ENCODE measurements around the gene RASA4B. TPM values are rescaled to one million over a fixed set of nuclear protein-coding genes. Genes with fewer than 3 reads are reported as not detected.
A peak's percentile ranks its signal among the peaks of the same experiment; 100 is the strongest.

The RASA4B gene
- total and polyA plus RNA-seq, 9 of the 15 experiments (the other 6 are each of a cell fraction or from before 2014, with no cell fraction given) = 0.01 to 2.9 (median 1.5) TPM; not detected in 1

DNA sequence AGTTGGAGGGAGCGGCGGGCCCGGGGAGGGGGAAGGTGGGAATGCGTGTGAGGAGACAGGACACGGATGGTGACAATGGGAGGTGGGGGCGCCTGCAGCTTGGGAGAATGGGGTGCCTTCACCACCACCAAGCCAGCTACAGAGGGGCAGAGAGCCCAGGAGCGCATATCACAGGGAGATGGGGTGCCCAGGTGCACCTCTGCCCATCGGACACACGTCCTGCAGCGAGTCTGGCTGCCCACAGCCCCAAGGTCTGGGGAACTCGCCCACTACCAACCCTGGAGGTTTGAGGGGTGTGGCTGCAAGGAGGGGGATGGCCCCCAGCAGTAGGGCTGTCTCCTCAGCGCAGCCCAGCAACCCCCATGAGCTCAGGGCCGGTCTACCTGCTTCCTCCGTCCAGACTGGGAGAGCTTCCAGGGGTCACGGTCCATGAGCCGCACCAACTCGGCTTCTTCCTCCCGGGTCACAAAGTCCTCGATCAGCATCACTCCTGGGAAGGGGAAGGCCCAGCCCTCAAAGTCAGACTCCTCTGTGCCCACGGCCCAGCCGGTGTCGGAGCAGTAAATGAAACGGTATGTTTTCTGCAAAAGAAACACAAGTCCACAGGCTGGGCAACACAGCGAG is 58.2 kb downstream of the RASA4B start:
- BruUV-seq (replicated peaks) = no TSS peak
- H3K9me1 ChIP-seq (ENCODE audit: control insufficient read depth, insufficient read depth, low read length) = peaks cover 3% of the 10 kb centered on the region
- intact Hi-C loops (cut with micrococcal nuclease) (no loop called here), in situ Hi-C loops (cut with MboI) (loop anchor here (25.0 kb wide), 2 partner anchors 103 to 203 kb away; partner anchors contain the start of genes POLR2J2, POLR2J3, SPDYE2 and SPDYE2B)
- peak overlapping the region in 1 of 2 experiments; percentile 57; a peak in 2 of 4 replicates for H3K9ac ChIP-seq (ENCODE audit: insufficient read depth in 1 of 2, low read depth in 2 of 2, low read length in 2 of 2)
- peaks cover 3 to 38% of the 10 kb centered on the region in 2 experiments; a peak in 3 of 5 replicates for H3K4me1 ChIP-seq (replicated peaks in 1 of 2; ENCODE audit: control insufficient read depth in 2 of 2, insufficient read depth in 2 of 2, low read length in 2 of 2)
- H3K27me3 ChIP-seq (ENCODE audit: control insufficient read depth in 2 of 2, insufficient read depth in 2 of 2, low read length in 2 of 2) = no peaks in the 10 kb centered on the region
- no peaks in the 10 kb centered on the region for H3K9me3 ChIP-seq (replicated peaks; ENCODE audit: control insufficient read depth, insufficient read depth, low read depth, low read length)
- H3K79me2 ChIP-seq (ENCODE audit: control insufficient read depth, insufficient read depth, low read length) = peaks cover 29% of the 10 kb centered on the region
- H4K20me1 ChIP-seq (replicated peaks; ENCODE audit: control insufficient read depth, insufficient read depth, low read length) = no peaks in the 10 kb centered on the region
- H3K27ac ChIP-seq (ENCODE audit: extremely low read depth, low read depth, low read length) = no peak overlapping the region
- TF ChIP-seq ILK (tag; IDR thresholded peaks at IDR 0.05; ENCODE audit: borderline replicate concordance, low read depth) (no peak), POLR2G (IDR thresholded peaks at IDR 0.05; ENCODE audit: low read depth, low read length) (peak; percentile 42), CHD2 (IDR thresholded peaks at IDR 0.05; ENCODE audit: low read depth, low read length) (no peak), CHCHD3 (CRISPR knock-in tag; IDR thresholded peaks at IDR 0.05) (no peak), ESRRA (IDR thresholded peaks at IDR 0.05; ENCODE audit: borderline replicate concordance, low read depth) (no peak)
- FAIRE-seq = no peak
- no peak overlapping the region for H3K4me3 ChIP-seq
- CTCF ChIA-PET (ENCODE audit: low intra/inter-chr PET ratio) = no interaction called here
- no peak for ATAC-seq
- 90% methylated on average over 20 of the region's 24 CpGs for WGBS (ENCODE audit: insufficient coverage, low coverage, missing lambda C conversion rate)
- H3K36me3 ChIP-seq (ENCODE audit: control insufficient read depth, insufficient read depth, low read length) = peaks cover 43% of the 10 kb centered on the region; the same call in 2 of the 3 replicates
- POLR2A ChIA-PET = no interaction called here
- H3K4me2 ChIP-seq (ENCODE audit: insufficient read depth, low read length) = no peak overlapping the region
- DNase-seq (ENCODE audit: extremely low read depth in 1 of 4, low spot score in 3 of 4) = no peak
- H2AFZ ChIP-seq (ENCODE audit: low read depth, low read length) = no peak overlapping the region
